Measurements from ENCODE around the gene SHE.

GRCh38 chr1:154431586-154432373, 70.4 kb downstream of the SHE start:
- TF ChIP-seq CTCF (IDR thresholded peaks at IDR 0.05) (no peak), POLR2A (IDR thresholded peaks at IDR 0.05) (no peak)
